NCI-H2029 treated with DMSO at 0.1 percent for 48 hours (cell line): ENCODE measurements around the gene CTNNA1.

Source experiments
- DNase-seq: peaks from one replicate; lab custom pipeline; 2025; lab: John Stamatoyannopoulos, UW

Gene CTNNA1

DNA sequence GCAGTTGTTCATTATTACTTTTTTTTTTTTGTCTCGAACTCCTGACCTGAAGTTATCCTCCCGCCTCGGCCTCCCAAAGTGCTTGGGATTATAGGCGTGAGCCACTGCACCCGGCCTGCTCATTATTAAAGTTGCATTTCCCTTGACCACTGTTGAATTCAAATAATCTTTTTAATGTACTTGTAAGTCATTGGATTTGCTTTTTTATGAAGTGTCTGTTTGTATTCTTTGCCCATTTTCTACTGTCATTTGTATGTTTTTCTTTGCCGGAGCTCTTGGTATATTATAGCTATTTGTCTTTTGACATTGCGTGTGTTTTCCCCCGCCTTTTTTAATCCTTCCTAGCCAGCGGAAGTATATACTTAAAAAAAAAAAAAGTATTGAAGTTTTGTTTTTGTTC is 99.9 kb downstream of the CTNNA1 start:
- no peak for DNase-seq

DNA sequence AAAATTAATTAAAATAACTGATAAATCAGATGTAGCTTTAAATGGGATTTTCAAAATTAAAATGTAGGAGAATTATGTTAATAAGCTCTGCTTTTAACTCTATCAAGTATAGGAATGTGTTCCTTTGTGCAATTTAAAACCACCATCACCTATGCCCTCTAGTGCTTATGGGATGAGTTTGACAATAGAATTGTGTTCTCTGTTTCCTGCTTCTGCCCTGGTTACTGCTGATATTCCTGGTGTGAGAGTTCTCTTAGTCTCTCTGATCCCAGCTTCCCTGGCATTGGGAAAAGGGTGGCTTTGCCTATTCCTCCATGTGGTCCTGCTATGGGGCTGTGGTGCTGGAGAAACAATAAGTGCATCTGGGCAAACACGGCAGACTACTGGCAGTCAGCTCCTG is 113.8 kb downstream of the CTNNA1 start:
- DNase-seq, result no peak

DNA sequence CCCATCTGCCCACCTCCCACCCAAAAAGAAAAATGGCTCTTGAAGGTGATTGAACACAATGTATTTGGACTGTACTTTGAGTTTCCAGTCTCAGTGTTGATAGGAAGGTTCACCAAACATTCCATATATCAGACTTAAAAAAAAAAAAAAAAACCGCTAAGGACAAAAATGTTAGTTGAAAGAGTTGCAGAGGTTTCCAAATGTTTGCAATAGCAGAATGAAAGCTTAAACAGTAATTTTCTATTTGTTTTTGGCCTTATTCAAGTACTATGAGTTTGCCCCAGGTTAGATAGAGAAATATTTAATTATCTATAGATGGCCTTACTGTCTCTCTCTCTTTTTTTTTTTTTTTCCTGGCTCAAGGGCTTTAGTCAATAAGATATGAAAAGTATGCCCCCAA is 115.8 kb downstream of the CTNNA1 start:
- DNase-seq, result no peak

DNA sequence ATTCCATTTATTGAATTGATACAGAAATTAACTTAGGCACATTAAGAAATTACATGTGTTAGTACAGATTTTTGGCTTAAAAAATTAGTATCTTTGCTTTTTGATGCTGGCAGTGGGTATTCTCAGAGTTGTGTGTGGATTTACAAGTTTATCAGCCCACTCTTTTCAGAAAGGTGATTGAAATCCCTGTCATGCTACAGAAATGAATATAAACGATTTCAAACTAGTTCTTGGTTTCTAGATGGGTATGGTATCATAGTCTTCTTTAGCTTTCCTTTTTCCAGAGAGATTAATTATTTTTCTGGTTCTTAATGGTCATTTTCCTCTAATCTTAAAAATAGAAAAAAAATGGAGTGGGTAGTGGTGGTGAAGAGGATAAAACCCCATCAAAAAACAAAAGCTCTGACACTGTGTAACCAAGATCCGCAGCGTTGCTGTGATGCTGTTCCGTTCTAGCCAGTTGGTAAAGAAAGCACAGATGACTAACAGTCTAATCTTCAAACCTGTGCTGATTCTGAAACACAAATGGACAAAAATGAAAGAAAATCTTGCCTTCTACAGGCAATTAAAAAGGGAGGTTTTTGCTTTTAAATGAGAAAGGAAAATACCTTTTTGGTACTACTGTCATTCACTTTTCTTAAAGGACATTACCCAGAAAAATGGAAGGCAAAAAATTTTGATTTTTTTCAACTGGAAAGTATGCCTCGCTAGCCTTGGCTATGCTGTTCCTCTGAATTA is 116.7 kb downstream of the CTNNA1 start:
- no peak for DNase-seq

DNA sequence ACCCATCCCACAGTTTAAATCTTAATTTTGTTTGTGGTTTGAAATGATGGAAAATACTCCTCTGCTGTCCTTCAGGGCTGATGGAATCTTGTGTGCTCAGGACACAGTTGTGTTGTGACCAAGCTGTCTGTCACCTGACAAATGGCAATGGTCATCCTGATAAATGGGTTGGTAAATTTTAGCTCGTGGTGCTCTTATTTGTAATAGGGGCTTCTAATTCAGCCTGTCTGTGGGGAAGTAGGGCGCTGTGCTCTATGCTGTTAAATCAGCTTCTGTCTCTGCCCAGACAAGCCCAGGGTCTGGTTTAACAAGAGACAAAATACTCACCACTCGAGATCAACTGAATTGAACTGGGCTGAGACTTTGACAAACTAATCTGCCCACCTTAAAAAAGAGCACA is 117.4 kb downstream of the CTNNA1 start:
- no peak for DNase-seq

DNA sequence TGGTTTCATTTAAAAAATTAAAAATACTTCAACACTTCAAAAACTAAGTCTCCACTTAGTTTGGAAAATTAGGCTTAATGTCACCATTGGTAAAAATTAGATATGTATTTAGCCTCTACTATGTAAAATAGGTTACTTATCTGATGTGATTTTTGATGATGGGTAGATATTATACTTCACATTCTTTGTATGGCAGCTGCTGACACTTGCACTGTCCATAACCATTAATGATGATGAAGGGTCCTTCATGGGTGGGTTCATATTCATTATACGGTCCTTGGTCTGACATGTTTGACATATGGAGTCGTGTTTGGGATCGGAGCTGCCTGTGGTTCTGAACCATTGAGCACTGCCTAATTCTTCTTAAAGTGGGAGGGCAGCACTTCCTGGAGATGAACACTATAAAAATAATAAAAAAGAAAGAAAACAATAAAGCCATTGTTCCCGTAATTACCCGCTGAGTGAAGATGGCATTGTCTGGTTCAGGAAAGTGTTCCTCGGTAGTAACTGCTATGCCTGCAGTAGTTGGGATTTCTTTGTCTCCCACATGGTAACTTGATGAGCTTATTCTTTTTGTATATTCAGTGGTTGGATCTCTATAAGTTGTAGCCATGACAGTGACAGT is 119.7 kb downstream of the CTNNA1 start:
- no peak for DNase-seq

DNA sequence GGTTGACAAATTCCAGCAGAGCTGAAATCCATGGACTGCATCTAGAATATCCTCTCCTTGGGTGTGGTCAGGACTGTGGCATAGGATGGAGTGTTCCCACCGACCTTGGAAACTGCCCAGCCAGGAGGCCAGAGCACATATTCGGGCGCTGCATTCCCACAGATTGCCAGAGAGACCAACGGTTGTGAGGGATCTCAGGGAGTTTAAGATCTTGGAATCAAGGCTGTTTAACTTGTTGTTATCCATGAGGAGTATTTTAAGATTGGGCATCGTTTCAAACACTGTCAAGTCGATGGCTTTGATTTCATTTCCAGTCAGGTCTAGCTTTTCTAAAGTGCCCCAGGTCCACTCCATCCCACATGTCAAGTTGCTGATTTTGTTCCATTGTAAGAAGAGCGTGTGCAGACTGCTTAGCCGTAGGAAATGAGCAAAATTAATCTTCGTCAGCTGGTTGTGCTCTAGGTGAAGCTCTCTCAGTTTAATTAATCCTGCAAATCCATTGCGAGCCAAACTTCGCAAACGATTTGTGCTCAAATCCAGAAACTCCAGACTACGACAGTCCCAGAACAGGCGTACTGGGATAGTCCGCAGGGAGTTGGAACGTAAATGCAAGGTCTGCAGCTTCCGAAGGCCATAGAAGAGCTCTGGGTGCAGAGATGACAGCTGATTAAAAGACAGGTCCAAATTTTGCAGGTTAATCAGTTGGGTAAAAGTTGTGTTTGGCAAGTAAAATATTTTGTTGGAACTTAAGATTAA is 120.4 kb downstream of the CTNNA1 start:
- no peak for DNase-seq

DNA sequence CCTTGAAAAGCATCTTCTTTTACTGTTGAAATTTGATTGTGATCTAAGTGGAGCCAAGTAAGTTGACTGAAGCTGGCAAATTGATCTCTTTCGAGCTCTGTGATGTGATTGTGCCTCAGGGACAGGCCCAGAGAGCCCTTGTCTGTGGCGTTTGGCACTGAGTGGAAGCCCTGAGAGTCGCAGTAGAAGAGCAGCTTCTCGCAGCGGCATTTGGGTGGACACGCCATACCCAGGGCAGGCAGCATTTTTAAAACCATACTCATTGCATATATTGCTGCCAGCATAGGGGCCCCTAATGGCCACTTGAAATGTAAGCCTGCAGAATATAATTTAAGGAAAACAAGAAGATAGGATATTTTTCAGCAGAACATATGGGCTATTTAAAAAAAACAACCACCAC is 121.0 kb downstream of the CTNNA1 start:
- DNase-seq, result no peak

DNA sequence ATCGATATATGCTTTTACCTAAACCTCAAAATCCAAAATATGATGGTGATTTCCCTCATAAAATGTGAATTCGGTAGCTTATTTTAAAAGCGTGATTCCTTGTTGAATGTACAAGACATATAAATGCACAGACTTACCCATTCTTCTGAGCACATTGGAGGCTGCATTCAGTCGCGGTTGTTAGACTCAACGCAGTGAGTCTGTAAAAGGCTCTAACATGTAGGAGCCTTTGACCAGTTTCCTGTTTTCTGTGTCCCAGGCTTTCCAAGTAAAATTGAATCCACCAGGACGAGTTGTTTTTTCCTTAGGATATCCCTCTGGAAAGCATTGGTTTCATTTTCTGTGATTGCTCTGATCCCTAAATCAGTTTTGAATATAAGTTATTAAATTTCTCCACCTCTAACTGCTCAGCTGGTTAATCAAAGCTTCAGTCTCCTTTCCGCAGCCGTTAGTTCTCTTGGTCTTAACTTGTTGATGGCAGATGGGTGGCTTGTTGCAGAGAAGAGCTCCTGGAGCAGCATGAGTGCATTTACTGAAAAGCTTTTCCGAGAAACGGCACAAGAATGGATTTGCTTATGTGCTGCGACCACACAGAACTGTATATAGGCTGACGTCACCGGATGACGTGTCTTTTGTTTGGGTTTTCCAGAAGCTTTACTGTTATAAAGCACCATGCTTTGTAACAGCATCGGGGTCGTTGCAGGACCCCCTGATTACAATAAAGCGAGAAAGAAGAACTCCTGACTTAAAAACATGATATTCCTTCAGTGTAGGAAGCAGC is 121.7 kb downstream of the CTNNA1 start, which contains the start of gene LRRTM2:
TSS of gene LRRTM2 (minus strand) at position 565 of the 781 bp plus-strand sequence. CDS start at position 141, 424 bp downstream.
- no peak for DNase-seq

DNA sequence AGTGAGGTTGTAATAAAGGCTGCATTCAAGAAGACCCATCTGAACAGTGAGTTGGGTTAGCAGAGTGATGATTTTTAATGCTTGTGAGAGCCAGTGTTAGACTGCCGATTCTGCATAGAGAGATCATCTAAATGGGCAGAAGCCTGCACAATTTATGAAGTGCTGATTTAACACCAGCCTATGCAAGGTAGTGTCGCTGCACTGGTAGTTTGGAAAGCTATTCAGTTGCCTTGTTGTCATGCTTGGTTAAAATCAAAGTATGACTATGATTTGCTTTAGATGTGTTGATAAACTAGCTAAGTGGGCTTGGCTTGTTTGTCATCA is 122.3 kb downstream of the CTNNA1 start:
- no peak for DNase-seq

DNA sequence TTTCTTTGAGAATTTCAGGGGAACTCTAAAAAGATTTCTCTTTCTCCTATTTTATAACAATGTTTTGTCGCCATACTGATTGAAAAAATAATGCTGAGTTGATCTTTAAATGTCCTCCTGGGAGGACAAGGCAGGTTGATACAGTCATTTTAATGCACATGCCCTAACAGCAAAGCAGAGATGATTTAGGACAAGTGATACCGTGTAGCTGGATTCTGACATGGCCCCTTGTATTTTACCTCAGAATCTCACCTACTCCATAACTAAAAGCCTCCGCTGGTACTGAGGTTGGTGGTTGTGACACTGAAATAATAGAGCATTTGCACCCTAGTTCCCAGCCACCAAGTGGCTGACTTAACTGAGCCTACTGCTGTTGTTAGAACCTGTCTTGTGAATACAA is 122.7 kb downstream of the CTNNA1 start:
- DNase-seq, result no peak

DNA sequence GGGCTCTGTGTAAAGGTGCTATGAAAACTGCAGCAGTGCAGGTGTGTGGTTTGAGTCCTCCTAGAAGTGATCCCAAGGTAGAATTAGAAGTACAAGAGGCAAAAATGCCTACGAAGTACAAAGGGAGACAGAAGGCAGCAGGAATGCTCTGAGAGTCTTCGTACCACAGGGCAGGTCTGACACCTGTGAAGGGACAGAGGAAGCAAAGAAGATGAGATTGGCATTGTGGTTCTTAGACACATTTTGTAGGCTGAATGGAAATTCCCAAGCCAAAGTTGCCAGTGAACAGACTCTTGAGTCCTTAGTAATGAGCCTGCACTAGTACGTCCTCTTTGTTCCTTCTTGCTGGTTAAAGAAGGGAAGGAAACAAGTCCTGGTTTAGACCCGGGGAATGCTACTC is 123.6 kb downstream of the CTNNA1 start:
- DNase-seq, result no peak

DNA sequence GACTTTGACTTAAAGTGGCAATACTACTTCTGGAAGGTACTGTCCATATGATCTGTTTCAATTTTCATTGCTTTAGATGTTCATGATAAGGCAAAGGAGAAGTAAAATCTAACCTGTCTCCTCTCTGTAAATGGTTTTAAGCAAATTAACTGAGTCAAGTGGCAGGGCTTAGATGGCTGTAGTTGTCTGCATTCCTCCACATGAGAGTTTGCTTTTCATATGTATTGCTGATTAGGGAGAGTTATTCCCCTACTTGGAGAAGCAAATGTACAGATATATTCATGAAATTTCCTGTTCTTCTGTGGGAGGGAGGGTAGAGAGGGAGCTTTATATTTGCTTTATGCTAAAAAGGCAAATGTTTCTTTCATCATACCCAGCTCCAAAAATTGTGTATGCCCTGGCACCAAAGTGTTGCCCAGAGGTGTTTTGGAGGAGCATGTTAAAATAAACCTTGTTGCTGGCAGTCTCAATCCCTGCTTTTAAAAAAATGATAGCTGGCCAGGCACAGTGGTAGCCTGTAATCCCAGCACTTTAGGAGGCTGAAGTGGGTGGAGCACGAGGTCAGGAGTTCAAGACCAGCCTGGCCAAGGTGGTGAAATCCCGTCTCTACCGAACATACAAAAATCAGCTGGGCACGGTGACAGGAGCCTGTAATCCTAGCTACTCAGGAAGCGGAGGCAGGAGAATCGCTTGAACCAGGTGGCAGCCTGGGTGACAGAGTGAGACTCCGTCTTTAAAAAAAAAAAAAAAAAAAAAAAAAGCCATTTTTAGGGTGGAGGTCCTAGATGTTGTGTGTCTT is 125.4 kb downstream of the CTNNA1 start:
- DNase-seq, result no peak

DNA sequence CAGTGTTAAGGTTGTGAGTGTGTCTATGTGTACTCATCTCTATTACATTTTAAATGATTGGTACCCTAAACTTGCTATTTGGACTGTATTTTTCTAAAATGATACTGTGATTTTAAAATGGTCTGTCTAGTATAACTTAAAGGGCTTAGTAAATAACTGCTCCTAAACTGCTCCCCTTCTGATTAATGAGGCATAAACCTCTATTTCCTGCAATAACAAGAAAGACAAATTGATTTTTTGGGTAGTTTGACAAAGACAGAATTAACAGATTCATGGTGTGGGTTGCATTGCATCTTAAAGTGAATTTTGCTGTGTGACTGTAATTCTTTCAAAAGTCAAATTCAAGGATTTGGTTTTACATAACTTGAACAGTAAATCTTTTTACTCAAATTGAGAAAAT is 130.0 kb downstream of the CTNNA1 start:
- no peak for DNase-seq

DNA sequence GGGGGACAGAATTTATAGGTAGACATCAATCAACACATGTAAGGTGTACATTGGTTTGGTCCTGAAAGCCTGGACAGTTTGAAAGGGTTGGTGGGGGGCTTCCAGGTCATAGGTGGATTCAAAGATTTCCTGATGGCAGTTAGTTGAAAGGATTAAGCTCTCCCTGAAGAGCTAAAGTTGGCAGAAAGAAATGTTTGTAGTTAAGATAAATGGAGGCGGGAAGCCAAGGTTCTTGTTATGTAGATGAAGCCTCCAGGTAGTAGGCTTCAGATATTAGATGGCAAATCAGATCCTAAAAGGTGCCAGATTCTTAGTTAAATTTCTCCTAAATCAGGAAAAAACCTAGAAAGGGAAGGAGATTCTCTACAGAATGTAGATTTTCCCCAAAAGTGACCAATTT is 130.9 kb downstream of the CTNNA1 start:
- no peak for DNase-seq

DNA sequence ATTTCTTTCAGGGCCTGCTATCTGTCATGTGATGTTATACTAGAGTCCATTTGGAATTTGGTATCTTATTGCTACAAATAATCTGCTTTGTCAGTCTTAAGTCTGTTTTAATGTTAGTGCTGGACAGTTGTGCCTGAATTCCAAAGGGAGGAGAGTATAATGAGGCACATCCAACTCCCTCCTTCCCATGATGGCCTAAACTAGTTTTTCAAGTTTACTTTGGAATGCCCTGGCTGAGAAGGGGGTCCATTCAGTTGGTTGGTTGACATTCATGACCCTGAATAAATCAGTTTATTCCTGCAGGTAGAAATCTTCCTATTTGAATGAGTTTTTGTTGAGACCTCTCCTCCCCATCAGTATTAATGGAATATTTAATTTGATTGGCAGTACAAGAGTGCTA is 131.3 kb downstream of the CTNNA1 start:
- DNase-seq, result no peak

DNA sequence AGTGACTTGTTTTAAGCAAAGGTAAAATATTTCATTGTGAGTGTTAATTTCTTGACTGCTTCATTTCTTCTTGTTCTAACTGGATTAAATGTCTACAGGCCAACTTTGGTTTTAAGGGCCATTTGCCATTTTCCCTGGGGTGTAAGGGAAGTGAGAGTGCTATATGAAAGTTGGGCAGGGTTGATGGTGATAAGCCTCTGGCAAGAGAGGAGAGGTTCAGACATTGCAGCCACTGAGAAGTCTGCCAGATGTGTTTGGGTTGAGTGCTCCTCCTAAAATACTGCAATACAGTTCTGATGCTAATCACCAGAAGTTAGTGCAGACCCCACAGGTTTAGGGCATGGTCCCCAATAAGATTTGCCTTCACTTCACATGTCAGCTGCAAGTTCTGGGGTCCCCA is 136.8 kb downstream of the CTNNA1 start:
- no peak for DNase-seq

DNA sequence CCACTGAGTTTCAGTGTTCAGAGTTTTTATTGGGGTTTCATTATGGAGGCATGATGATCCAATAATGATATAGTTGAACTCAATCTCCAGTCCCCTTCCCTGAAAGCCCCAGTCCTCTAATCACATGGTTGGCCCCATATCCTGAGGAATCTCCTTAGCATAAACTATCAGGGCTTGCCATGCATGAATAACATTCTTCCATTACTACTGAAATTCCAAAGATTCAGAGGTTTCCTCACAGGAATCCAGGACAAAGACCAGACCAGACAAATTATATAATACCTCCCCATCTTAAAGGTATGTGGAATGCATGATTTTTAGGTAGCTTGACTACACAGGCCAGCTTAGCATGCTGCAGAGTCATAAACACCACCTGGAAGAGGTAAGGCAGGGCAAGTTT is 137.4 kb downstream of the CTNNA1 start:
- DNase-seq, result no peak

DNA sequence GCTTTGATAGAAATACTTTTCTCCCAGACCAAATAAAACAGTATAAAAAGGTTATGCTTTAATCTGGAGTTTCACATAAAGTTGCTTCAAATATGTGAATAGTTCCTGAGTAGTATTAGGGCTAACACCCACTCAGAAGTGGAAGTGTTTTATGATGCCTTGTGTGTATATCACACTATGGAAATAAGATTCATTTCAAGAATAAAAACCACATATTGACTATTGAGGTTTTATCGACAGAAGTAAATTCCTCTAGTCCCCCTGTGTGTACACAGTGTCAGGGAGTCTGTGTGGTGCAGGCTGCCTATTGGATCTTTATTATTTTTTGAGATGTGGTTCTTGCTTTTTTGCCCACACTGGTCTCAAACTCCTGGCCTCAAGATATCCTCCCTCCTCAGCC is 142.7 kb downstream of the CTNNA1 start:
- no peak for DNase-seq

DNA sequence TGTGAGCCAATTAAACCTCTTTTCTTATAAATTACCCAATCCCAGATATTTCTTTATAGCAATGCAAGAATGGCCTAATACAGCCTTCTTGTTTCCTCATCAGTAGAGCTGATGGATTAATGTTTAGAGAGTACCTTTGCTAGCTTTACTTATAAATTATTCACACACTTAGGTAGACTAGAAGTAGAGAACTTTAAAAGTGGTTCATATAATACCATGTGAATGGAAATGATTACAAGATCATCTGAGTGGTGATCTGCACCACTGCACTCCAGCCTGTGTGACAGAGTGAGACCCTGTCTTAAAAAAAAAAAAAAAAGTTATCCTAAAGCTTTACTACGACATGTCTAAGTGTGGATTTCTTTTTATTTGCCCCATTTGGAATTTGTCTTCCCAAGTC is 145.1 kb downstream of the CTNNA1 start:
- DNase-seq, result no peak

DNA sequence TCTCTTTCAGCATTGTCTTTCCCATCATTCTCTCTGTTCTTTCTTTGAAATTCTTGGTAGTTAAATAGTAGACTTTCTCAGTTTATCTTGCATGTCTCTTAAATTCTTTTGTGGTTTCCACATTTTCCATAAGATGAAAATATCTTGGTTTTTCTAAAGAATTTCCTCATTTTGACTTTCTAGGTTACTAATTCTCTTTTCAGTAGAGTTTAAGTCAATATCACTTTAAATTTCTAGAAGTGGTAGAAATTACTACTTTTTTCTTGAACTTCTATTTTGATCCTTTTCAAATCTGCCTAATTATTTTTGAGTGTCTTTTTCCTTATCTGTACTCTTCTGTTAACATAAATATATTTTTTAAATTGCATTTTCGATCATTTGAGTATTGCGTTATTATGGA is 145.5 kb downstream of the CTNNA1 start:
- DNase-seq, result no peak
